Skin epidermis (tissue), 12 donors: ENCODE results near the gene PRM2.

ENCODE experiments used
- H3K27ac ChIP-seq, 21 experiments: fragments of 200-600 bp; sonication (generic) in 11 of 21; one replicate each; pipeline ENCODE4 v1.5.0; 2020; ENCODE audit warnings: mild to moderate bottlenecking in 3 of 21, inconsistent platforms in 2 of 21, moderate library complexity in 2 of 21
- H3K4me3 ChIP-seq, 7 experiments: fragments of 200-600 bp; sonication (generic) in 2 of 7; one replicate each; pipeline ENCODE4 v1.5.0; 2020; ENCODE audit warnings: inconsistent platforms in 2 of 7, mild to moderate bottlenecking in 2 of 7, moderate library complexity in 1 of 7

PRM2 gene

DNA sequence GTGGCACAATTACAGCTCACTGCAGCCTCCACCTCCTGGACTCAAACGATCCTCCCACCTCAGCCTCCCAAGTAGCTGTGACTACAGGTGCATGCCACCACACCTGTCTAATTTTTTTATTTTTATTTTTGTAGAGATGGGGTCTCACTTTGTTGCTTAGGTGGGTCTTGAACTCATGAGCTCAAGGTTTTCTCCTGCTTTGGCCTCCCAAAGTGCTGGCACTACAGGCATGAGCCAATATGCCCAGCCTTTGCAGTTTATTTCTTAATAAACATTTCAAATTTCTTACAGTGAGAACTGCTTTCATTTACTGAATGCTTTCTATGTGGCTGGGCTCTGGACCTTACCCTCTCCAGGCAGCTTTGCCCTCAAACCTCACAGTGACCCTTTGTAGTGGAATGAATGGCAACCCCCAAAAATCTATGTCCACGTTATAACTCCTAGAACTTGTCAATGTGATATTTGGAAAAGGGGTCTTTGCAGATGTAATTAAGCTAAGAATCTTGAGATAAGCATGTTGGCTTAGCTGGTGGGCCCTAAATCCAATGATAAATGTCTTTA lies 5.6 kb downstream of the PRM2 start:
- no peak overlapping the region for H3K4me3 ChIP-seq
- H3K27ac ChIP-seq, result no peak overlapping the region

DNA sequence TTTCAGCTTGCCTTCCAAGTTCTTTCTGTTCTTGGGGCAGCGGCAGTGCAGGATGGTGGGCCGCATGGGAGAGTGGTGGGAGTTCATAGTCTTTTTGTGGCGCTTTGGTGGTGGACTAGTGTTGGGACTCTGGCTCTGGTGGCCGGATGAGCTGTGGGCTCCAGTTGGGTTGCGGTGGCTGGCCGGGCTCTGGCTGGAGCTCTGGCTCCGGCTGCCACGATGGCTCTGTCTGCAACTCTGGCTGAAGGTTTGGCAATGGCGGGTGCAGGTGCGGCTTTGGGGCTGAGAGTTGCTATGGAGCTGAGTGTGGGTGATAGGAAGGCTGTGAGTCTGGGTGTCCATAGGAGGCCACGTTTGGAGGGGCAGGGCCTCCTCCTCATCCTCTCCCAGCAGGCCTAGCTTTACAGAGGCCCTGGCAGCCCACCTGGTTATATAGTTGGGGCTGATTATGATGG lies 7.3 kb downstream of the PRM2 start, which contains the start of gene TNP2:
TSS of gene TNP2 (minus strand) at position 405 of the 455 bp plus-strand sequence. CDS start at position 342, 63 bp downstream.
- Histone ChIP-seq H3K27ac (no peak within 1 kb of the TSS), H3K4me3 (no peak within 1 kb of the TSS)

DNA sequence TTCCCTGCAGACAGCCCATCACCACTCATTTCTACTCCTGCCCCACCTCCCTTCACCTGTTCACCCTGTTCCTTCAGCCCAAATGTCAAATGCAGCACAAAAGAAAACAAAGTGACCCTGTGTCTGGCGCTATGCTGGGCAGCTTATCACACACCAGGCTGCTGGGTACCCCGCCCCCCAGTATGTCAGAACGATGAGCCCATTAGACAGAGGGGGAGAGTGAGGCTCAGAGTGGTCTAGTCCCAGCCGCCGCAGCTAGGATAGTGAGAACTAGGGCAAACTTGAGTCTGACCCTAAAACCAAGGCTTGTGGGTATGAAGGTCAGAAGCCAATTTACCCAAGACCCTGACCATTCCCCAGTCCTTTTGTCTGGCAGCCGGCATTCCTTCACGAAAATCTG lies 11.2 kb downstream of the PRM2 start:
- no peak overlapping the region for H3K27ac ChIP-seq
- H3K4me3 ChIP-seq, result no peak overlapping the region

DNA sequence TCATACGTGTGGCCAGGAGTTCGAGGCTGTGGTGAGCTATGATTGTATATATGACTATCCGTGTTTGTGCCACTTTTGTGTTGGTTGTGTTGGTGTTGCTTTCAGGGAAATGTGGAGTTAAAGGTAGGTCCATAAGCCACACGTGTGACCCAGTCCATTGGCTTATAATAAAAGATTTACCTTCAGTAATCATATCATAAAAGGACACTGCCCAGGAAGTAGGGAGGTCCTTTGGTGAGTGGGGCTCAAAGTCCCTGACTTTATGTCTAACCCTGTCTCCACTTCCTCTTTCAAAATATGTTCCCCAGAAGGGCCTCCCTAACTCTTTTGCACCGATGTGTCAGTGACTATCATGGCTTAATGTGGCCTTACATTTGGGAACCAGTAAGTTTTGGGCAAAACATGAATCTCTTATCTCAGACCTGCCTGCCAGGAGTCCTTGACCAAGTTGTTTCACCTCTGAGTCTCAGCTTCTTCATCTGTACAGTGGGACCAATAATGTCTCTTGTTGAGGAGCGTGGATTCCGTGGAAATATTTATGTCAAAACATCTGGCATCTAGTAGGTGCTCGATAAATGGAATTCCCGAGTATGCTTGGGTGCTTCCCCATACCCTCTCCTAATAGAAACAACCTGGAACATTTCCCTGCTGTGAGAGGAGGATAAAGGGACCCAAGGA lies 12.0 kb downstream of the PRM2 start:
- H3K27ac ChIP-seq, result no peak overlapping the region

DNA sequence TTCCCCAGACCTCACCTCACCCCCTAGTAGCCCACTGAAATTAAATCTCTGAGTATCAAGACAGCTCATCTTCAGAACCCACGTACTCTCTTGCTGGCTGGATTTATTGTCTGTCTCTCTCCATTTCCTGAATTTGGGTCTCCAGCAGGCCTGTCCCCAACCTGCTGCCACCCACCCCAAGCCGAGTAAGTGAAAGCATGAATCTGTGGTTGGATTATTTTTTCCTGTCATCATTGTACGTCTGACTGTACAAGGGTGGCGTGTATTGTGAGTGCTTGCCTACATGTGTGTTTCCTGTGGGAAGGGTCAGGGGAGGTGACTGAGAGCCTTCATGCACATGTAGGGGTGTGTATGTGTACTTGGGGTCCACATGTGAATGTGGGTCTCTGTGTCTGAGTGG lies 12.5 kb downstream of the PRM2 start:
- H3K27ac ChIP-seq, result no peak overlapping the region

More for the DNA sequence above, 12.0 kb downstream of the PRM2 start:
- no peak overlapping the region for H3K4me3 ChIP-seq

DNA sequence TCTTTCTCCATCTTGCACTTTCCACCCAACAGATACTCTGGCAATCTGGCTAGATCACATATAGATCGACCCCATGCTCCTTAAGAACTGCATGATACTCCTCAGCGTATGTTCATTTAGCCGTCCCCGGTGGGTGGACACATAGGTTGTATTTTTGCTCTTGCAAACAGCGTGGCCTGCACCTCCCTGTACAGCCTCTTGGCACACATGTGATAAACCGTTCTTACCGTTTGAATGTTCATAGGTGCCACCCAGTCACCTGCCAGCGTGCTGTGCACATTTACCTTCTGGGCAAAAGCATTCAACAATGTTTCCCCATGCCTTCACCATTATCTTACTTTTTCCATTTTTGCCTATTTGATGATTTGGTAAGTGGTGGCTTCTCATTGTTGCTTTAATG lies 13.4 kb downstream of the PRM2 start:
- Histone ChIP-seq H3K27ac (no peak overlapping the region), H3K4me3 (no peak overlapping the region)

More for the DNA sequence above, 12.5 kb downstream of the PRM2 start:
- H3K4me3 ChIP-seq, result no peak overlapping the region

DNA sequence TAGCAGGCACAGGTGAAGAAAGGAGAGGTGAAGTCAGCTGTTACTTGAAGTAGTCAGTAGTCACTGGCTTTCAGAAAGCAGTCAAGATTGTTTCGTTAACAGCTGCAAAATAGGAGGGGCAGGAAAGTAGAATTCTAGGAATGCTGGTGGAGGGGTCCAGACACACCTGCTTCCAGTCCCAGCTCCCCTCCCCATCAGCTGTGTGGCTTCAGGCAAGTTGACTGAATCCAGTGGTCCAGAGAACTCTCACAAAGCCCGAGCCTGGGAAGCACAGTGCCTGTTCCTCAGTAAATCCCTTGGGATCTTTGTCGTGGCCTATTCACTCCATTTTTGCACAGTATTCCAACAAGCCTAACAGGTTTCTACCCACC lies 15.7 kb downstream of the PRM2 start:
- no peak overlapping the region for H3K4me3 ChIP-seq
- H3K27ac ChIP-seq, result no peak overlapping the region

DNA sequence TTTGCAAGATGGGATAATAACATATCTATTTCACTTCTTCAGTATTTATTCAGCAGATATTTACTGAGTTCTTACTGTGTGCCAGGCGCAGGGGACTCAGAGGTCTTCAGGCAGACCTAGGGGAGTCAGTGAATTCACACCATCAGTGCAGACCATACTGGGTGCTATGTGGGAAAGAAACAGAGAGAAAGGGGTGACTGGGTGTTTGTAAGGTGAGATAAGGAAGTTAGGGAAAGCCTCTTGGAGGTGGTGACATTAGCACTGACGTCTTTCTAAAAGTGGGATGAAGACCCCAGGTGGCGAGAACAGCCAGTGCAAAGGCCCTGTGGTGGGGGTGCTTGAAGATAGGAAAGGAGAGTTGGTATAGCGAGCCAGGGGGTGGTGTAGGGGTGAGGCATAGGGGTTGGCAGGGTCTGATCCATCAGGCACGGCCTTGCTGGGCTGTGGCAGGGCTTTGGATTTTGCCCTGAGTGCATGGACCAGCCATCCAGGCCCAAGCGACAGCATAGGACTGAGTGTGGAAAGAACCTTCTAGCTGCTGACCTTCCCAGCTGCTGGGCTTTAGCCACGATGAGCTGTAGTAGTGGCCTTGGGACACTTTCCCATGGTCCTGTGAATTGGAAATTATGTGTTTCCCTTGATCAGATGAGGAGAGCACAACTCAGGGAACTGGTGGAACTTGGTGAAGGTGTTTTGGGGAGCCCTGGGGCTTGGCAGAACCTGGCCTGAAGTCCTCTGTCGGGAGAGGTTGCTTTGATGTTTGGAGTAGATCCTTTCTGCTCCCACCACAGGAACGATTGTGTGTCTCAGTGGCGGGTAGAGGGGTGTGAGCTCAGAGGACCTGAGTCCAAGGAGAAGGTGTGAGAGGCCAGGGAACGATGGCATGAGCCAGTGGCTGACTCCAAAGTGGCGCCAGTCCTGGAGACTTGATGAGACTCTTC lies 16.4 kb downstream of the PRM2 start:
- Histone ChIP-seq H3K27ac (peak overlapping the region in 3 of 21 experiments; percentile 22 to 51 (median 32)), H3K4me3 (no peak overlapping the region)

DNA sequence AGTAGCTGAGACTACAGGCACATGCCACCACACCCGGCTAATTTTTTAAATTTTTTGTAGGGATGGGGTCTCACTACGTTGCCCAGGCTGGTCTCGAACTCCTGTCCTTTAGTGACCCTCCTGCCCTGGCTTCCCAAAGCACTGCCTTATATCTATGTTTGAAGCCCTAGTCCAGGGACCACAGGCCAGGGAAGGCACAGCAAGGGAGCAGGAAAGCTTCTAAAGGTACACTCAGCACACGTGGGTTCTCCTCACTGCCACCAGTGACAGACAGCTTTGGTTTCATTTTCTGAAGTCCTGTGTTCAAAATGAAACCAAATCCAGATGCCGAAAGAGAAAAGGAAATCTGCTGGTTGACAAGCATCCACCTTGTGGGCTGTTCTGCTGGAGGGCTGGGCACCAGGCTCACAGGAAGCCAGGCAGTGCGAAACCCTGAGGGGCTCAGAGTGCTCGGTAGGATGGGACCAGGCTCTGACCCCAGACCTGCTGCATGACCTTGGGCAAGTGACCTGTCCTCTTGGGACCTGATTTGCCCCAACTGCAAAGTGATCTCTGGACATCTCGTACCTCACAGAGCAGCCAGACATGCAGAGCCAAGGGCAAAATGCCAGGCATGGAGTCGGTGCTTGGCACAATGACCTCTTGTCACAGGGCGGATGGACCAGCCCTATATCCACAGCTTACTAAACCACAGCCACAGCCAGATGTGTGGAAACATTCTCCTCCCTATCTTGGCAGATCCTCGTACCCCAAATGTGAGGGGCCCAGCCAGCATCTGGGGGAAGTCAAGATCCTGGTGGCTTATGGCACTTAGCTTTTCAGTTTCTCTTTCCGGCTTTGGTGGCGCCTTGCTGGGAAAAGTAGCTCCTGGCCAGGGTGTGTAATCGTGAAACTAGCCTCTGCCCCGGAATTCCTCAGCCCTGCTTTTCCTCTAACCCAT lies 17.5 kb downstream of the PRM2 start:
- peak overlapping the region in 11 of 21 experiments; percentile 2 to 60 (median 32) for H3K27ac ChIP-seq
- H3K4me3 ChIP-seq, result no peak overlapping the region

DNA sequence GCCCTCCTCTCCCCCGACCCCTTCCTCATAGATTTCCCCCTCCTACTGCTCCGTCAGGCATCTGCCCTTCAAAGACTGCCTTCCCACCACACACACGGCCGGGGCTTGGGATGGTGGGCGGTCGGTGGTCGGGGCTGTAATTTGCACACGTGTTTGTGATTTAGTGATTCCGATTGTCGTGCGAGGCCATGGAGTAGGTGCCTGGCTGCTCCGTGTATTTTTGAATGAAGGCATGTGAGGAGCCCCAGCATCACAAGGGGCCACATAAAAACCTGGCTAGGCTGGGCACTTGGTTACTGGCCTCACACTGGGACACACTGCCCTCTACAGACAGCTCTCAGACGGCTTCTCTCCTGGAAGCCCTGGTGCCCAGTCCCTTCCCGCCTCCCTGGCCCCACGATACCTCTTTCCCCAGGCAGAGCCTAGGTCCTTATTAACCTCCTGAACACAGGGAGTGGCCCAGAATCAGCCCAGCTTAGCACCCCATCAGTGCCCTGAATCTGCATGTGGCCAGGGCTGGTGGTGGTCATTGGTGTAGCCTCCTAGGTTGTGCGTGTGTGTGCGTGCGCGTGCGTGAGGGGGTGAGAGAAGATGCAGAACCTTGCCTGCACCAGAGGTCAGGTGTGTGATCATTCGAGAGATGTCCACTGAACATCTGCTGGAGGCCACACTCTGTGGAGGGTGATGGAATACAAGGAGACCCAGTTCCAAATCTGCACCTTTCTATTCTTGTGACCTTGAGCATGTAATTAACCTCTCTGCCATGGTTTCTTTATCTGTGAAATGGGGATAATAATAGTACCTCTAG lies 18.9 kb downstream of the PRM2 start:
- Histone ChIP-seq H3K4me3 (peak overlapping the region; percentile 52 to 85 (median 72)), H3K27ac (peak overlapping the region in 20 of 21 experiments; percentile 91 to 100 (median 96))

DNA sequence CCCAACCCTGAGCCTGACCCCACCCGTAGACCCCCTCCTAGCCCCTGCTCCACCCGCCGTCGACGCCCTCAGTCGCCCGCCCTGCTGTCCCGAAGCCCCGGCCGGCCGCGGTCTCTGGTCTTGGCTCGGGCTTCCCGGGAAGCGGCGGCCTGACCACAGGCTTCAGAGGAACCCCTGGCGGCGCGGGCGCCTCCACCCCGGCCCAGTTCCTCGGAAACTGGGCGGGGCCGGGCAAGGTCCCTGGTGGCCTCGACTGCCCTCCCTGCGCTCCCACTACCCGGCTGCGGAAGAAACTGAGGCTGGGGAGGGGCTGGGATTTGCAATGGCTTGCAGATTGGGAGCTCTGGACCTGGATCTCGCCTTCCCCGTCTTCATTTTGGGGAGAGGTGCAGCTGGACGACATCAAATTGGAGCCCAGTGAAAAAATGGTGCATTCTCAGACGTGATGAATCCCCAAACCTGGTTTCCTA lies 19.6 kb downstream of the PRM2 start:
- peak overlapping the region; percentile 81 to 100 (median 95) for H3K27ac ChIP-seq
- H3K4me3 ChIP-seq, result peak overlapping the region; percentile 52 to 85 (median 72)

DNA sequence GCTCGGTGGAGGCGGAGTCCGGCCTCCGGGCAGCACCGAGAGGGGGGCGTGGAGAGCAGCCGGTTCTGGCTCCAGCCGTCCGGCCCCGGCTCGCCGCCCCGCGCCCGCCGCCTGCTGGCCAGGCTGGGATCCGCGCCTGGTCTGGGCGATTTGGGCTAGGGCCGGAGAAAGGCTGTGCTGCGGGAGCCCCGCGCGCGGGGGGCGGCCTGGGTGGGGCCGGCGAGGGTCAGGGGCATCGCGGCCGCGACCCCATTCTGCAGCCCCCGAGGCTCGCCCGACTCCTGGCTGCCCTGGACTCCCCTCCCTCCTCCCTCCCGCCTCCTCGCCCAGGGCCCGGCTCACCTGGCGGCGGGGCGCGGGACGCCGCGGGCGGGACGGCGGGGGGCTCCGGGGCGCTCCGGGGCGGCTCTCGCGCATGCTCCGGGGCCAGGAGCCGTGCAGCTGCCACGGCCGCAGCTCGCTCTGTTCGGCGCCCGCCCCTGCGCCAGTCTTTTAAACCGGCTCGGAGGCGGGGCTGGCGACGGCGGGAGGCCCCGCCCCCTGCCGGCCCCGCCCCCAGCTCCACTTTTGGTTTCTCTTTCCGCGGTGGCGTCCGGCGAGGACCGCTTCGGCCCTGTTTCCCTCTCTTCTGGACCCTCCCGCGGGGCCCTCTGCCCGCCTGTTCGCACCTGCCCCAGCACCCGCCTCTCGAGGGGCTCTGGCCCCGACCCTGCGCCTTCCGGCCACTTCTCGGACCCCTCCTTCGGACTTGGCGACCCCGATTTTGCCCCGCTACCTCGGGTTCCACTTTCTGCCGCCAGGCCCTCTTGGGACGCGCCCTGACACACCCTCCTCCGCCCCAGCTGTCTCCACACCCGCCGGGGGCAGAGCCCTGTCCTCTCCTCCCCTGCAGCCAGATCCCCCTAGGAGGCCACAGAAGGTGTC lies 20.3 kb downstream of the PRM2 start, which contains the start of gene SOCS1:
TSS of gene SOCS1 (minus strand) at position 468 of the 924 bp plus-strand sequence. CDS start 726 bp downstream, outside the sequence.
- peak within 1 kb of the TSS; percentile 52 to 85 (median 72) for H3K4me3 ChIP-seq

DNA sequence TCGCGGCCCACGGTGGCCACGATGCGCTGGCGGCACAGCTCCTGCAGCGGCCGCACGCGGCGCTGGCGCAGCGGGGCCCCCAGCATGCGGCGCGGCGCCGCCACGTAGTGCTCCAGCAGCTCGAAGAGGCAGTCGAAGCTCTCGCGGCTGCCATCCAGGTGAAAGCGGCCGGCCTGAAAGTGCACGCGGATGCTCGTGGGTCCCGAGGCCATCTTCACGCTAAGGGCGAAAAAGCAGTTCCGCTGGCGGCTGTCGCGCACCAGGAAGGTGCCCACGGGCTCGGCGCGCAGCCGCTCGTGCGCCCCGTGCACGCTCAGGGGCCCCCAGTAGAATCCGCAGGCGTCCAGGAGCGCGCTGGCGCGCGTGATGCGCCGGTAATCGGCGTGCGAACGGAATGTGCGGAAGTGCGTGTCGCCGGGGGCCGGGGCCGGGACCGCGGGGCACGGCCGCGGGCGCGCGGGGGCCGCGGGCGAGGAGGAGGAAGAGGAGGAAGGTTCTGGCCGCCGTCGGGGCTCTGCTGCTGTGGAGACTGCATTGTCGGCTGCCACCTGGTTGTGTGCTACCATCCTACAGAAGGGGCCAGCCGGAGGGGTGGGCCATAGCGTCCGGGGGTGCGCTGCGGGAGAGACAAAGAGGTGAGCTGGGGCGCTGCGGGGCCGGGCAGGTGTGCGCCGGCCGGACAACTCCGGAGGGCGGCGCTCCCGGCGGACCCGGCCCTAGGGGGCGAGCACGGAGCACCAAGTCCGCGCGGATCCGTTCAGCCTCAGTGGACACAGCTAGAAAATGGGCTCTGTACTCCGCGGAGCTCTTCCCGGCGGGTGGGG lies 21.2 kb downstream of the PRM2 start:
- Histone ChIP-seq H3K27ac (peak overlapping the region; percentile 81 to 100 (median 95)), H3K4me3 (peak overlapping the region; percentile 52 to 85 (median 72))

More for the DNA sequence above, 20.3 kb downstream of the PRM2 start, which contains the start of gene SOCS1:
- peak within 1 kb of the TSS; percentile 81 to 100 (median 95) for H3K27ac ChIP-seq

DNA sequence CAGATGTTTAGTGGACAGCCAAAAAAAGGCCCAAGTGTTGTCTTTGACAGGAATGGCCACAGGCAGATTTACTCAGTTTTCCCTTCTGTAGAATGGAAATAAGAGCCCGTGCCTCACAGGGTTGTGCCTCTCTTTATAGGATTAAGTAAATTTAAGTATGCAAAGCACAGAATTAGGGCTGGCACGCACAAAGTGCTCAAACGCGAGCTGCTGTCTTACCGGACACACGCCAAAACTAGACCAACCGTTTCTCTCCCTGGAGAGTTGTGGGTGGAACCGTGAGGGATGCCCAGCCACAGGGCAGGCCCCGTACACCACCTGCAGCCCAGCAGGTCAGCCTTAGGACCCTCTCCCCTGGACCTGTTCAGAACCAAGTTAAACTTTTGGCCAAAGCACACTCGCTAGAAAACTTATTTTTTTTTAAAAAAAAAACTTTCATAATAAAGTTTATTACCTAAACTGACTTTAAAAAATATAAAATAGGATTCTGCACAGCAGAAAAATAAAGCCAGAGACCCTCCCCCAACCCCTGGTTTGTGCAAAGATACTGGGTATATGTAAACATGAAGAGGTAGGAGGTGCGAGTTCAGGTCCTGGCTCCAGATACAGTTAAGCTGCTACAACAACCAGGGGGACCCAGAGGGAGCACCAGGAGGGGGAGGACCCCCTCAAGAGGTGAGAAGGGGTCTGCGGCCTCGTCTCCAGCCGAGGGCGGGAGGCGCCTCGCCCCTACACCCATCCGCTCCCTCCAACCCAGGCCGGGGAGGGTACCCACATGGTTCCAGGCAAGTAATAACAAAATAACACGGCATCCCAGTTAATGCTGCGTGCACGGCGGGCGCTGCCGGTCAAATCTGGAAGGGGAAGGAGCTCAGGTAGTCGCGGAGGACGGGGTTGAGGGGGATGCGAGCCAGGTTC lies 22.0 kb downstream of the PRM2 start:
- Histone ChIP-seq H3K27ac (peak overlapping the region in 19 of 21 experiments; percentile 81 to 100 (median 95)), H3K4me3 (peak overlapping the region; percentile 52 to 85 (median 72))
